Measurements from ENCODE around the gene ACOT11.
"Not testable (repeated sequence)": the region's sequence is repeated elsewhere in the genome, so short reads cannot be mapped to it uniquely, and the experiment has no call there.

The ACOT11 gene

DNA sequence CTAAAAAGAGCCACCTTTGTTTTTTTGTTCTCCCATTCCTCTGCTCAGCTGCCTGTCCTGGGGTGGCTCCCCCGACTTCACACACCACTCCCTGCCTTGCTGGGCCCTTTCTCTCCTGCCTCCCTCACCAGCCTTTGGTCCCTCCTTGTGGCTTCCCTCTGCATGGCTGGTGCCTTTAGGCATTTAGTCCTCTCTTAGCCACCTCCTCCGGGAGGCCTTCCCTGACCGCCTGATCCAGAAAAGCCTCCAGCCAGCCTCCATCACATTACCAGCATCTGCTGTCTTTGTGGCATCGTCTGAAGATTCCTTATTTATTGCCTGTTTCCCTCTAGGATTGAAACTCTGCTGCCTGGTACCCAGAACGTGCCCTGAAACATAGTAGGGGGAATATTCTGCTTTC is 46.2 kb upstream of the ACOT11 start:
- Histone ChIP-seq H3K9me3 (ENCODE audit: severe bottlenecking) (no peaks in the 10 kb centered on the region), H3K36me3 (no peaks in the 10 kb centered on the region), H3K4me3 (ENCODE audit: low read depth, low read length) (no peak overlapping the region), H3K27me3 (ENCODE audit: insufficient read depth, low read depth, severe bottlenecking) (no peaks in the 10 kb centered on the region), H3K27ac (no peak overlapping the region)
- DNase-seq, result no peak
- TF ChIP-seq, protein P1, sequence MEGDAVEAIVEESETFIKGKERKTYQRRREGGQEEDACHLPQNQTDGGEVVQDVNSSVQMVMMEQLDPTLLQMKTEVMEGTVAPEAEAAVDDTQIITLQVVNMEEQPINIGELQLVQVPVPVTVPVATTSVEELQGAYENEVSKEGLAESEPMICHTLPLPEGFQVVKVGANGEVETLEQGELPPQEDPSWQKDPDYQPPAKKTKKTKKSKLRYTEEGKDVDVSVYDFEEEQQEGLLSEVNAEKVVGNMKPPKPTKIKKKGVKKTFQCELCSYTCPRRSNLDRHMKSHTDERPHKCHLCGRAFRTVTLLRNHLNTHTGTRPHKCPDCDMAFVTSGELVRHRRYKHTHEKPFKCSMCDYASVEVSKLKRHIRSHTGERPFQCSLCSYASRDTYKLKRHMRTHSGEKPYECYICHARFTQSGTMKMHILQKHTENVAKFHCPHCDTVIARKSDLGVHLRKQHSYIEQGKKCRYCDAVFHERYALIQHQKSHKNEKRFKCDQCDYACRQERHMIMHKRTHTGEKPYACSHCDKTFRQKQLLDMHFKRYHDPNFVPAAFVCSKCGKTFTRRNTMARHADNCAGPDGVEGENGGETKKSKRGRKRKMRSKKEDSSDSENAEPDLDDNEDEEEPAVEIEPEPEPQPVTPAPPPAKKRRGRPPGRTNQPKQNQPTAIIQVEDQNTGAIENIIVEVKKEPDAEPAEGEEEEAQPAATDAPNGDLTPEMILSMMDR (IDR thresholded peaks at IDR 0.05; ENCODE audit: low read depth, low read length), result no peak

DNA sequence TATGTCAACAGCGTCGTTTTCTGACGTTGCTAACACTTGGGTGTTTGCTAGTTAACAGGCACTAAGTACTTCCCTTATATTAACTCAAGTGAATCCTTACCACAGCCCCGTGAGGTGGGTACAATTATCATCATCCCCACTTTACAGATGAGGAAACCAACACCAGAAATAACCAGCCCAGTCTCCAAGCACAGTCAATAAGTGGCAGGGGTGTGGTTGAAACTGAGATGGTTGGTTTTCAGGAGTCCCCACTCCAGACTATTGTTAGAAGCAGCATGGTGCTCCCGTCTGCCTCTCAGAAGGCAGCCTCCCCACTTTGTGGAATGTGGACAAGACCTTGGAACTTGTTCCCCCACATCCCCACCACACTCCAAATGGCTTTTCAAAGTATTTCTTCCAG is 45.7 kb upstream of the ACOT11 start:
- Histone ChIP-seq H3K27me3 (ENCODE audit: insufficient read depth, low read depth, severe bottlenecking) (no peaks in the 10 kb centered on the region), H3K4me3 (ENCODE audit: low read depth, low read length) (no peak overlapping the region), H3K9me3 (ENCODE audit: severe bottlenecking) (no peaks in the 10 kb centered on the region), H3K36me3 (no peaks in the 10 kb centered on the region), H3K27ac (no peak overlapping the region)
- no peak for DNase-seq
- TF ChIP-seq, protein P1 (IDR thresholded peaks at IDR 0.05; ENCODE audit: low read depth, low read length), result no peak

DNA sequence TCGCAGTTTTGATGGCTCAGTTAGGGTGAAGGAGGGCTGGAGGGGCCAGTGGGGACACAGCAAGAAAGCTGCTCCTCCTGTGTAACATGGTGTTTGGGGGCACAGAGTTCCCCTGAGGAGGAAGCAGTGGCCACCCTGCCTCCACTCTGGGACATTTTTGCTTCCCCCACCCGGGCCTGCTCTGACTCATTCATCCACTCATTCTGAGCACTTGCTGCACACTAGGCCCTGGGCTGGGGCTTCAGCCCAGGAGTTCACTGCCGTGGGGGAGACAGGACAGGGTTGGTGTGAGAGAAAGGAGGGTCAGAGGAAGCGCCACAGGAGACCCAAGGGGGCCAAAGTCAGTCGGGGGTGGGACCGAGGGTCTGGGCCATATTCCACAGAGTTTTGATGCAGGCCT is 41.4 kb upstream of the ACOT11 start:
- TF ChIP-seq, protein P1 (IDR thresholded peaks at IDR 0.05; ENCODE audit: low read depth, low read length), result no peak

DNA sequence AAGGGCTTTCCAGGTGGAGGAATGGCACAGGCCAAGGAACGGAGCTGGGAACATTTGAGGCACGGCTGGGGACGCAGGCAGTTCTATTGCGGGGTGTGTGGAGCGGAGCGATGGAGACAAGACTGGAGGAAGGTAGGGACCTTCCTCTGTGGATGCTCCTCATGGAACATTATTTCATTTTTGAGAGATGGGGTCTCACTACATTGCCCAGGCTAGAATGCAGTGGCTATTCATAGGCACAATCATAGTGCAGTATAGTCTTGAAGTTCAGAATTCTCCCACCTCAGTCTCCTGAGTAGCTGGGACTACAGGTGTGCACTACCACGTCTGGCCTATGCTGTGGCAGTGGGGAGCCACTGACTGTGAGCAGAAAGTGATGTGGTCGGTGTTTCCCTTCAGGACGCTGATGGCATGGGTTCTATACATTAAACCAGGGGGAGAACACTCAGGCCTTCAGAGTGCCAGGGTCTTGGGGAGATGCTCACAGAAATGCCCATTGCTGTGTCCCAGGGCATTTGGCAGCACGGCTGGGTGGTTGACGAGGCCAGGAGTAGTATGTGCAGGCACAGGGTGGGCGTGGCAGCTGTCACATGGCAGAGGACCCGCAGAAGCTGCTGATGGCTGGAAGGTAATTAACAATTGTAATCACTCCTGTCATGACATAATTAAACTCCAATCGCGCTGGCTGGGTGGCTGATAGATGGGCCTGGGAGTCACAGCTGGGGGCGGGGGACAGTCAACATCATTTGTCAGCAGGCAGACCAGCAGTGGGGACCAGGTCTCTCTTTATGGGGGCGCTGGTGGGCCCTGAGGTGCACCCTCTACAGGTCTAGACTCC is 40.8 kb upstream of the ACOT11 start:
- Histone ChIP-seq H3K9me3 (ENCODE audit: severe bottlenecking) (no peaks in the 10 kb centered on the region), H3K27ac (no peak overlapping the region), H3K27me3 (ENCODE audit: insufficient read depth, low read depth, severe bottlenecking) (no peaks in the 10 kb centered on the region), H3K36me3 (no peaks in the 10 kb centered on the region), H3K4me3 (ENCODE audit: low read depth, low read length) (no peak overlapping the region)
- TF ChIP-seq, protein P1 (IDR thresholded peaks at IDR 0.05; ENCODE audit: low read depth, low read length), result no peak
- DNase-seq, result no peak

More for the DNA sequence above, 41.4 kb upstream of the ACOT11 start:
- H3K27me3 ChIP-seq (ENCODE audit: insufficient read depth, low read depth, severe bottlenecking), result no peaks in the 10 kb centered on the region
- DNase-seq, result no peak
- H3K27ac ChIP-seq, result no peak overlapping the region
- no peaks in the 10 kb centered on the region for H3K9me3 ChIP-seq (ENCODE audit: severe bottlenecking)
- no peaks in the 10 kb centered on the region for H3K36me3 ChIP-seq
- no peak overlapping the region for H3K4me3 ChIP-seq (ENCODE audit: low read depth, low read length)

DNA sequence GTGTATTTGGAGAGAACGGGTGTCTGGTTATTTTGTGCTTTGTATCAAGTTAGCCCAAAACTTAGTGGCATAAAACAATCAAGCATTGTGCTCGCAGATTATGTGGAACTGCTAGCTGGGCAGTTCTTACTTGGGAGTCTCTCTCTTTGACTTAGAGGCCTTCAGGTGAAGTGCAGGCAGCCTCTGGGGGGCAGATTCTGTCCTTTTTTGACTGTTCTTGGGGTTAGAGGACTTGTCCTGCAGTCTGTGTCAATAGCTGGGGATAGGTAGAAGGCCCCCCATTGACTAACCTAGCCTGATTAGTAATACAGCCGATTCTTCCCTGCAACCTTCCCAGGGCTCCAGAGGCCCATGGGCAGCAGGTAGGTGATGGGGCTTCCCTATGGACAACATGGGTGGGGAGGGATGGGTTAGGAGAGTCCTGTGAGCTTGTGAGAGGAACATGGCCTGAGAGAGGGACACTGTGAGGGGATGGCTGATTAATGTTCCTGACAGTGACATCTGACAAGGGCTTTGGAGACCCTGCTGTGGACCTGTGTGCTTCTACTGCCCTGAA is 37.2 kb upstream of the ACOT11 start:
- H3K36me3 ChIP-seq, result no peaks in the 10 kb centered on the region
- H3K4me3 ChIP-seq (ENCODE audit: low read depth, low read length), result no peak overlapping the region
- H3K27me3 ChIP-seq (ENCODE audit: insufficient read depth, low read depth, severe bottlenecking), result no peaks in the 10 kb centered on the region
- DNase-seq, result no peak
- TF ChIP-seq, protein P1 (IDR thresholded peaks at IDR 0.05; ENCODE audit: low read depth, low read length), result 0 out of 2 replicates have a peak, but pooled peaks have one; percentile 18
- H3K27ac ChIP-seq, result no peak overlapping the region
- H3K9me3 ChIP-seq (ENCODE audit: severe bottlenecking), result no peaks in the 10 kb centered on the region

DNA sequence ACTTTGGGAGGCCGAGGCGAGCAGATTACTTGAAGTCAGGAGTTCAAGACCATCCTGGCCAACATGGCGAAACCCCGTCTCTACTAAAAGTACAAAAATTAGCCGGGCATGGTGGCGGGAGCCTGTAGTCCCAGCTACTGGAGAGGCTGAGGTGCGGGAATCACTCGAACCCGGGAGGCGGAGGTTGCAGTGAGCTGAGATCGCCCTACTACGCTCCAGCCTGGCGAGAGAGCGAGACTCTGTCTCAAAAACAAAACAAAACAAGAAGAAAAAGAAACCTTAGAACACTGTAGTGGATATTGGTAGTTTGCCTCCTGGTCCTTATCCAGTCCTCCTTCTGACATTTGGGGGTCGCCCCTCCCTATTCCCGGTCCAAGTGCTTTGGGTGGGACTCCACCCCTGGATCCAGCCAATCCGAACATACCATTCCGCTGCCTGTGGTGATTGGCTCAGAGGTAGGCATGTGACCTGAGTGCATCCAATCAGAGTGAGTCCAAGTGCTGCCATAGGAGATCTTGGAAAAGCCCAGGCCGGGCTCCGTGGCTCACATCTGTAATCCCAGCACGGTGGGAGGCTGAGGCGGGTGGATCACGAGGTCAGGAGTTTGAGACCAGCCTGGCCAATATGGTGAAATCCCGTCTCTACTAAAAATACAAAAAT is 34.0 kb upstream of the ACOT11 start:
- not testable (repeated sequence) for H3K4me3 ChIP-seq (ENCODE audit: low read depth, low read length); H3K9me3 ChIP-seq (ENCODE audit: severe bottlenecking); H3K27me3 ChIP-seq (ENCODE audit: insufficient read depth, low read depth, severe bottlenecking); DNase-seq; H3K27ac ChIP-seq; H3K36me3 ChIP-seq
